ENCODE results near the gene SNX25.

DNA sequence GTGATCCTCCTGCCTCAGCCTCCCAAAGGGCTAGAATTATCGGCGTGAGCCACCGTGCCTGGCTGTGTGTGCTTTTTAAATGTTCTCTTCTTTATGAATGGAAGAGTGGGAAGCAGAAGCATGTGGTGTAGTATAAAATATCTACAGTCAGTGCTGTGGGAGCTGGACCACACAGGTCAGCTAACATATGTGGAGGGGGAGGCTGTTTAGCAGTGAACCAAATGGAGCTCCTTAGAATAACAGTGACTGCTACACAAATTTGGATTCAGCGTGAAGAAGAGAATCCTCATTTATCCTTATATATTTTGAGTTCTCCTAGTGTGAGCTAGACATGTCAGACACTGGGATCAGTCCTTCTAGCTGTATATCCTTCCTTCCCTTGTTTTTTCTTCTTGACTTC lies 3.2 kb downstream of the SNX25 start:
- no peak for TF ChIP-seq GATA3 (IDR thresholded peaks at IDR 0.05; ENCODE audit: low read depth, low read length)
- no peak for TF ChIP-seq GATA2 (IDR thresholded peaks at IDR 0.05; ENCODE audit: low read depth, low read length)
